Measurements from ENCODE around the gene GLB1L2.

DNA sequence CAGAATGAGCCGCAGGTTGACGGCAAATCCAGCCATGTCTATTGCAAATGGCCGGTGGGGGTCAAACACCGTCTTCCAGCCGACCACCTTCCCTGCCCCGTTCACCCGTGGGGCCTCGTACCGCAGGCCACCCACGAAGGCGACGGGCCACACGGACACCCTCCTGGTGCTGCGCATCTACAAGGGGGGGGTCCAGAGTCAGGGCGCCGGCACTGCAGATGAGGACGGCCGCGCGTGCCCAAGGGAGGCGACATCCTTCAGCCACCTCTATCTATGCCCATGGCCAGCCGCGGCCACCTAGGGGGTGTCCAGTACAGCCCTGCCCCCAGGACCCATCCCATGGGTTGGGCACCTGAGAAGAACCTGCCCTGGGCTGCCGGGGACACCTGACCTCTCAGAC lies 51.0 kb downstream of the GLB1L2 start:
- no peak for TF ChIP-seq TAF1 (IDR thresholded peaks at IDR 0.05; ENCODE audit: borderline replicate concordance, low read depth, low read length)
- no peak for TF ChIP-seq POLR2A (IDR thresholded peaks at IDR 0.05; ENCODE audit: low read depth, low read length)
- no peak for TF ChIP-seq POLR2AphosphoS5 (IDR thresholded peaks at IDR 0.05; ENCODE audit: low read depth, low read length)
